Neural progenitor cell (in vitro differentiated cells): ENCODE data around the gene PRR12. TPM values are rescaled to one million over a fixed set of nuclear protein-coding genes. Genes with fewer than 3 reads are reported as not detected.

Experiments used
- DNase-seq: peaks from one replicate; pipeline ENCODE4 v3.0.0-alpha.2; 2016; ENCODE audit warnings: low spot score
- H2AFZ ChIP-seq: fragments of 200-600 bp; sonication (generic); replicated peaks from 2 replicates; pipeline ENCODE4 v1.6.1; 2016; ENCODE audit warnings: antibody characterized with exemption
- H3F3A ChIP-seq: fragments of 200-600 bp; sonication (generic); 2 replicates; pipeline ENCODE4 v1.6.1; 2016; ENCODE audit warnings: antibody characterized with exemption, low read depth
- H3K27ac ChIP-seq: fragments of 200-600 bp; sonication (generic); 2 replicates; pipeline ENCODE4 v1.5.1; 2016; ENCODE audit warnings: mild to moderate bottlenecking
- H3K27me3 ChIP-seq: fragments of 200-600 bp; sonication (generic); 2 replicates; pipeline ENCODE4 v1.6.1; 2016; ENCODE audit warnings: mild to moderate bottlenecking, moderate library complexity
- H3K36me3 ChIP-seq: fragments of 200-600 bp; sonication (generic); 2 replicates; pipeline ENCODE4 v1.5.1; 2016
- H3K4me1 ChIP-seq: fragments of 200-600 bp; sonication (generic); 2 replicates; pipeline ENCODE4 v1.6.1; 2016; ENCODE audit warnings: mixed run types
- H3K4me2 ChIP-seq: fragments of 200-600 bp; sonication (generic); 2 replicates; pipeline ENCODE4 v1.6.1; 2016
- H3K4me3 ChIP-seq: fragments of 200-600 bp; sonication (generic); 2 replicates; pipeline ENCODE4 v1.5.1; 2016
- H3K79me2 ChIP-seq: fragments of 200-600 bp; sonication (generic); 2 replicates; pipeline ENCODE4 v1.6.1; 2016; ENCODE audit warnings: low read depth
- H3K9ac ChIP-seq: fragments of 200-600 bp; sonication (generic); 2 replicates; pipeline ENCODE4 v1.6.1; 2016
- H3K9me3 ChIP-seq: fragments of 200-600 bp; sonication (generic); 2 replicates; pipeline ENCODE4 v1.5.1; 2016; ENCODE audit warnings: low read depth
- H4K20me1 ChIP-seq: fragments of 200-600 bp; sonication (generic); 2 replicates; pipeline ENCODE4 v1.6.1; 2016; ENCODE audit warnings: low read depth
- H3K27ac Mint-ChIP-seq: 3 replicates; pipeline ENCODE4 v1.8.0; 2021; ENCODE audit warnings: mixed read lengths
- H3K27me3 Mint-ChIP-seq: 2 replicates; pipeline ENCODE4 v1.8.0; 2022; ENCODE audit warnings: low read depth, mild to moderate bottlenecking, inconsistent platforms, moderate library complexity, mixed read lengths; ENCODE audit not compliant: insufficient read depth
- H3K36me3 Mint-ChIP-seq: 3 replicates; pipeline ENCODE4 v1.8.0; 2021; ENCODE audit warnings: mixed read lengths
- H3K4me1 Mint-ChIP-seq: 3 replicates; pipeline ENCODE4 v1.8.0; 2021; ENCODE audit warnings: mixed read lengths
- H3K4me3 Mint-ChIP-seq: 3 replicates; pipeline ENCODE4 v1.8.0; 2021; ENCODE audit warnings: mild to moderate bottlenecking, moderate library complexity, mixed read lengths
- H3K9me3 Mint-ChIP-seq: 3 replicates; pipeline ENCODE4 v1.8.0; 2020; ENCODE audit warnings: mixed read lengths
- EZH2 ChIP-seq: fragments of 200-600 bp; sonication (generic); IDR thresholded peaks from 2 replicates; pipeline ENCODE4 v1.6.1; 2017; ENCODE audit warnings: antibody characterized with exemption, mild to moderate bottlenecking, moderate library complexity
- EZH2phosphoT487 ChIP-seq: fragments of 200-600 bp; sonication (generic); IDR thresholded peaks from 2 replicates; pipeline ENCODE4 v1.6.1; 2017; ENCODE audit warnings: antibody characterized with exemption
- total RNA-seq: library from RNA; depleted of rRNA; stranded (reverse); fragments of >200 nt; gene quantifications from 2 replicates; pipeline ENCODE4 v1.2.3, GENCODE V29; 2015; ENCODE audit warnings: low replicate concordance
- TF ChIP-seq, protein P1 (sequence below): fragments of 200-600 bp; sonication (generic); IDR thresholded peaks from 2 replicates; pipeline ENCODE4 v1.5.1; 2017; ENCODE audit warnings: antibody characterized with exemption, mild to moderate bottlenecking

The PRR12 gene
- total RNA-seq, 1 donor from 2014 or later, result 3.2 TPM

GRCh38 chr19:49565261-49565660 is 25.7 kb upstream of the PRR12 start:
- Histone ChIP-seq H3K9ac (no peak overlapping the region), H3K79me2 (peaks cover 62% of the 10 kb centered on the region), H4K20me1 (peaks cover 45% of the 10 kb centered on the region), H3K9me3 (no peaks in the 10 kb centered on the region), H3K27ac (no peak overlapping the region), H3K4me3 (no peak overlapping the region), H3F3A (no peaks in the 10 kb centered on the region), H3K36me3 (no peaks in the 10 kb centered on the region), H2AFZ (no peak overlapping the region), H3K4me2 (no peak overlapping the region), H3K27me3 (no peaks in the 10 kb centered on the region), H3K4me1 (no peaks in the 10 kb centered on the region)
- no peak overlapping the region for H3K27ac Mint-ChIP-seq
- TF ChIP-seq, protein P1, sequence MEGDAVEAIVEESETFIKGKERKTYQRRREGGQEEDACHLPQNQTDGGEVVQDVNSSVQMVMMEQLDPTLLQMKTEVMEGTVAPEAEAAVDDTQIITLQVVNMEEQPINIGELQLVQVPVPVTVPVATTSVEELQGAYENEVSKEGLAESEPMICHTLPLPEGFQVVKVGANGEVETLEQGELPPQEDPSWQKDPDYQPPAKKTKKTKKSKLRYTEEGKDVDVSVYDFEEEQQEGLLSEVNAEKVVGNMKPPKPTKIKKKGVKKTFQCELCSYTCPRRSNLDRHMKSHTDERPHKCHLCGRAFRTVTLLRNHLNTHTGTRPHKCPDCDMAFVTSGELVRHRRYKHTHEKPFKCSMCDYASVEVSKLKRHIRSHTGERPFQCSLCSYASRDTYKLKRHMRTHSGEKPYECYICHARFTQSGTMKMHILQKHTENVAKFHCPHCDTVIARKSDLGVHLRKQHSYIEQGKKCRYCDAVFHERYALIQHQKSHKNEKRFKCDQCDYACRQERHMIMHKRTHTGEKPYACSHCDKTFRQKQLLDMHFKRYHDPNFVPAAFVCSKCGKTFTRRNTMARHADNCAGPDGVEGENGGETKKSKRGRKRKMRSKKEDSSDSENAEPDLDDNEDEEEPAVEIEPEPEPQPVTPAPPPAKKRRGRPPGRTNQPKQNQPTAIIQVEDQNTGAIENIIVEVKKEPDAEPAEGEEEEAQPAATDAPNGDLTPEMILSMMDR, result no peak
- TF ChIP-seq EZH2phosphoT487 (no peak), EZH2 (no peak)
- H3K27me3 Mint-ChIP-seq, result peaks cover 3% of the 10 kb centered on the region
- H3K4me1 Mint-ChIP-seq, result peaks cover 3% of the 10 kb centered on the region
- peaks cover 8% of the 10 kb centered on the region for H3K36me3 Mint-ChIP-seq
- no peak for DNase-seq
- no peak overlapping the region for H3K4me3 Mint-ChIP-seq
- no peaks in the 10 kb centered on the region for H3K9me3 Mint-ChIP-seq

DNA sequence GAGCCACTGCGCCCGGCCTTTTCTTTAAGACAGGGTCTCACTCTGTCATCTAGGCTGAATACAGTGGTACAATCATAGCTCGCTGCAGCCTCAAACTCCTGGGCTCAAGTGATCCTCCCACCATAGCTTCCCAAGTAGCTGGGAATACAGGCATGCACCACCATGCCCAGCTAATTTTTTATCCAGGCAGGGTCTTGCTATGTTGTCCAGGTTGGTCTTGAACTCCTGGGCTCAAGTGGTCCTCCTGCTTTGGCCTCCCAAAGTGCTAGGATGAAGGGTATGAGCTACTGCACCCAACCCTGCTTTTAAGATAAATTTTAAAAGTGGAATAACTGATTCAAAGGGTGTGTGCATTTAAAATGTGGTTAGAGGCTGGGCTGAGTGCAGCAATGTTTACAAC is 24.7 kb upstream of the PRR12 start:
- H3K4me1 ChIP-seq, result no peaks in the 10 kb centered on the region
- no peaks in the 10 kb centered on the region for H3K27me3 ChIP-seq
- DNase-seq, result no peak
- peaks cover 8% of the 10 kb centered on the region for H3K36me3 Mint-ChIP-seq
- no peak for TF ChIP-seq EZH2phosphoT487
- peaks cover 69% of the 10 kb centered on the region for H3K79me2 ChIP-seq
- H3K9me3 Mint-ChIP-seq, result no peaks in the 10 kb centered on the region
- no peak overlapping the region for H3K27ac Mint-ChIP-seq
- H3K9ac ChIP-seq, result no peak overlapping the region
- H3K27ac ChIP-seq, result no peak overlapping the region
- H3K27me3 Mint-ChIP-seq, result peaks cover 4% of the 10 kb centered on the region
- H3K4me3 ChIP-seq, result no peak overlapping the region
- H2AFZ ChIP-seq, result no peak overlapping the region
- H4K20me1 ChIP-seq, result peaks cover 55% of the 10 kb centered on the region
- no peaks in the 10 kb centered on the region for H3K9me3 ChIP-seq
- no peak overlapping the region for H3K4me2 ChIP-seq
- peaks cover 8% of the 10 kb centered on the region for H3F3A ChIP-seq
- H3K4me1 Mint-ChIP-seq, result peaks cover 12% of the 10 kb centered on the region
- no peaks in the 10 kb centered on the region for H3K36me3 ChIP-seq
- no peak overlapping the region for H3K4me3 Mint-ChIP-seq

DNA sequence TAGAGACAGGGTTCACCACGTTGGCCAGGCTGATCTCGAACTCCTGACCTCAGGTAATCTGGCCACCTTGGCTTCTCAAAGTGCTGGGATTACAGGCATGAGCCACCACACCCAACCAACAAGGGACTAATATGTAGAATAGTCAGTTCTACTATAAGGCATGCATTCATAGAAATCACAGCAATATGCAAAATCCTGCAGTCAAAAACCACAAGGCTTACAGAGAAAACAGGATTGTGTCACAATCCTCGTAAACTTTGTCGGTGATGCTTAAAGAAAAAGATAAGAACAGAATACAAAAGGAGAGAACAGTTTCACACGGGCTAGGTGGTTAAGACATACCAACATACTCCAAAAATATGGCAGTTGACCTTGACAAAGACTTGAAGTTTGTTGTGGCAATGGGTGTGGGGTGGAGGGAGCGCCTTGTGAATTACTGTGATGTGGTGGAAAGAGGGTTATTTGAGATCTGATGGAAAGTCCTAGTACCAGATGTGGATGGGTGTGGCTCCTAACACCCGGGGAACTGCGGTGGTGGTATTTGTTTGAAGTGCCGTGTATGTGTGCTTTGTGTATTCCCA is 23.0 kb upstream of the PRR12 start:
- Mint-ChIP-seq H3K4me3 (peak overlapping the region; percentile 37), H3K27ac (no peak overlapping the region)
- H3K79me2 ChIP-seq, result peaks cover 67% of the 10 kb centered on the region

More for the DNA sequence above, 23.0 kb upstream of the PRR12 start:
- no peak for TF ChIP-seq EZH2
- TF ChIP-seq, protein P1, result no peak
- TF ChIP-seq EZH2phosphoT487, result no peak
- H3K9me3 ChIP-seq, result no peaks in the 10 kb centered on the region
- H3K36me3 ChIP-seq, result no peaks in the 10 kb centered on the region
- no peak overlapping the region for H3K9ac ChIP-seq
- H3K27ac ChIP-seq, result no peak overlapping the region
- no peak for DNase-seq
- Mint-ChIP-seq H3K36me3 (peaks cover 8% of the 10 kb centered on the region), H3K4me1 (peaks cover 14% of the 10 kb centered on the region), H3K9me3 (no peaks in the 10 kb centered on the region), H3K27me3 (peaks cover 4% of the 10 kb centered on the region)
- no peak overlapping the region for H3K4me2 ChIP-seq
- H3K4me3 ChIP-seq, result no peak overlapping the region
- H3F3A ChIP-seq, result peaks cover 16% of the 10 kb centered on the region
- peaks cover 56% of the 10 kb centered on the region for H4K20me1 ChIP-seq
- no peak overlapping the region for H2AFZ ChIP-seq
- H3K4me1 ChIP-seq, result no peaks in the 10 kb centered on the region
- H3K27me3 ChIP-seq, result no peaks in the 10 kb centered on the region
